IMR-90 (cell line): Measurements from ENCODE around the gene CDA. TPM values are rescaled to one million over a fixed set of nuclear protein-coding genes. Genes with fewer than 3 reads are reported as not detected.

Experiments used
- ATAC-seq: fragments of 200-7000 bp; cut with Tn5 transposase; 2 replicates; pipeline ENCODE4 v1.9.1; 2020; ENCODE audit warnings: low read depth, mild to moderate bottlenecking, moderate library complexity
- BruUV-seq: library from RNA; stranded (reverse); fragments of 400-500 nt; replicated peaks from 2 replicates; lab custom pipeline; 2021; lab: Mats Ljungman, UMichigan
- CTCF ChIA-PET: fragments of 300-600 bp; formaldehyde crosslinking; extraction: SDS; loops from one replicate; lab custom pipeline; 2021; ENCODE audit warnings: antibody characterized with exemption; lab: Yijun Ruan, JAX
- POLR2A ChIA-PET: fragments of 300-600 bp; sonication (Branson Sonifier 250); formaldehyde crosslinking; loops from one replicate; lab custom pipeline; 2022; ENCODE audit warnings: antibody characterized with exemption; ENCODE audit not compliant: unreplicated experiment; lab: Charles Lee
- DNase-seq: peaks from one replicate; pipeline ENCODE4 v3.0.0; 2013
- H2AFZ ChIP-seq: replicated peaks from 2 replicates; pipeline ENCODE3; 2013; ENCODE audit warnings: low read length, mild to moderate bottlenecking; ENCODE audit not compliant: poor library complexity
- H2AK5ac ChIP-seq: 2 replicates; pipeline ENCODE4 v1.6.1; 2013; ENCODE audit warnings: low read depth, low read length, inconsistent platforms
- H2AK9ac ChIP-seq: replicated peaks from 2 replicates; pipeline ENCODE3; 2013; ENCODE audit warnings: mild to moderate bottlenecking, low read depth, low read length, moderate library complexity; ENCODE audit not compliant: poor library complexity
- H2BK120ac ChIP-seq: 2 replicates; pipeline ENCODE4 v1.6.1; 2013; ENCODE audit warnings: low read depth, low read length, inconsistent platforms
- H2BK15ac ChIP-seq: 3 replicates; pipeline ENCODE4 v1.6.1; 2013; ENCODE audit warnings: low read depth, low read length, inconsistent platforms
- H2BK20ac ChIP-seq: 2 replicates; pipeline ENCODE4 v1.6.1; 2013; ENCODE audit warnings: low read depth, mild to moderate bottlenecking, inconsistent platforms, low read length, moderate library complexity
- H2BK5ac ChIP-seq: 2 replicates; pipeline ENCODE4 v1.6.1; 2013; ENCODE audit warnings: mild to moderate bottlenecking, low read depth, low read length, inconsistent platforms; ENCODE audit not compliant: poor library complexity, severe bottlenecking
- H3K14ac ChIP-seq: replicated peaks from 2 replicates; pipeline ENCODE4 v1.6.1; 2013; ENCODE audit warnings: low read depth, low read length, inconsistent platforms
- H3K18ac ChIP-seq: 2 replicates; pipeline ENCODE4 v1.6.1; 2013; ENCODE audit warnings: low read depth, low read length, control low read depth
- H3K23ac ChIP-seq: 2 replicates; pipeline ENCODE4 v1.6.1; 2013; ENCODE audit warnings: low read depth, low read length, inconsistent platforms
- H3K27ac ChIP-seq: 2 replicates; pipeline ENCODE4 v1.5.1; 2013; ENCODE audit warnings: mild to moderate bottlenecking, control low read depth, low read length; ENCODE audit not compliant: insufficient read depth
- H3K27me3 ChIP-seq: 2 replicates; pipeline ENCODE4 v1.6.1; 2013; ENCODE audit warnings: low read length; ENCODE audit not compliant: control insufficient read depth, insufficient read depth
- H3K36me3 ChIP-seq: 2 replicates; pipeline ENCODE4 v1.6.1; 2013; ENCODE audit warnings: low read length, mixed read lengths; ENCODE audit not compliant: control insufficient read depth, insufficient read depth
- H3K4ac ChIP-seq: 2 replicates; pipeline ENCODE4 v1.6.1; 2013; ENCODE audit warnings: low read depth, low read length, inconsistent platforms
- H3K4me1 ChIP-seq: 2 replicates; pipeline ENCODE4 v1.6.1; 2013; ENCODE audit warnings: low read length, mixed read lengths; ENCODE audit not compliant: control insufficient read depth, insufficient read depth
- H3K4me2 ChIP-seq: 2 replicates; pipeline ENCODE4 v1.6.1; 2013; ENCODE audit warnings: low read depth, mild to moderate bottlenecking, control low read depth, low read length, moderate library complexity
- H3K4me3 ChIP-seq: 2 replicates; pipeline ENCODE4 v1.5.1; 2013; ENCODE audit warnings: low read depth, mild to moderate bottlenecking, control low read depth, low read length, moderate library complexity; ENCODE audit not compliant: insufficient read depth
- H3K56ac ChIP-seq: 2 replicates; pipeline ENCODE4 v1.6.1; 2013; ENCODE audit warnings: low read length, inconsistent platforms; ENCODE audit not compliant: insufficient read depth; ENCODE audit errors: extremely low read depth
- H3K79me1 ChIP-seq, 2 experiments: 2 replicates each; pipeline ENCODE4 v1.6.1; 2013; ENCODE audit warnings: low read length in 2 of 2, inconsistent platforms in 1 of 2, low read depth in 1 of 2
- H3K9ac ChIP-seq: 2 replicates; pipeline ENCODE4 v1.6.1; 2013; ENCODE audit warnings: low read depth, low read length, control low read depth
- H3K9me1 ChIP-seq: 2 replicates; pipeline ENCODE4 v1.6.1; 2013; ENCODE audit warnings: low read length, inconsistent platforms; ENCODE audit not compliant: insufficient read depth
- H3K9me3 ChIP-seq: 2 replicates; pipeline ENCODE4 v1.6.1; 2013; ENCODE audit warnings: low read length; ENCODE audit not compliant: control insufficient read depth, insufficient read depth
- H4K20me1 ChIP-seq: 2 replicates; pipeline ENCODE4 v1.6.1; 2013; ENCODE audit warnings: low read length, inconsistent platforms; ENCODE audit not compliant: insufficient read depth
- H4K5ac ChIP-seq: 2 replicates; pipeline ENCODE4 v1.6.1; 2013; ENCODE audit warnings: mild to moderate bottlenecking, low read depth, low read length, control low read depth
- H4K8ac ChIP-seq, 2 experiments: 2 replicates each; pipeline ENCODE4 v1.6.1; 2013; ENCODE audit warnings: low read depth in 2 of 2, low read length in 2 of 2, control low read depth in 1 of 2, inconsistent platforms in 1 of 2
- H4K91ac ChIP-seq: 2 replicates; pipeline ENCODE4 v1.6.1; 2013; ENCODE audit warnings: low read depth, low read length, inconsistent platforms; ENCODE audit not compliant: insufficient read depth
- MAFK ChIP-seq: IDR thresholded peaks from 2 replicates; pipeline ENCODE4 v1.6.1; 2012; ENCODE audit warnings: low read depth, low read length, improper control_type of control experiment
- WGBS, 2 experiments: methylation state at CpG; one replicate each; pipeline versions ENCODE4 v1.1.5 to v1.1.7; 2013; ENCODE audit warnings: missing lambda C conversion rate in 2 of 2; ENCODE audit not compliant: insufficient read length in 1 of 2; ENCODE audit errors: extremely low coverage in 2 of 2; 5-methylcytosine and 5-hydroxymethylcytosine counted together
- dilution Hi-C: fragments of 300-500 bp; cut with HindIII; formaldehyde crosslinking; loops from one replicate; pipeline ENCODE4 v1.14.3; 2018; ENCODE audit warnings: low sequenced_read_pairs; ENCODE audit not compliant: unreplicated experiment
- in situ Hi-C: fragments of 300-500 bp; cut with MboI; formaldehyde crosslinking; loops from 3 replicates; pipeline ENCODE4 v1.14.3; 2019; ENCODE audit warnings: low sequenced_read_pairs, inconsistent platforms, mixed read lengths
- intact Hi-C: fragments of 100-400 bp; cut with micrococcal nuclease; formaldehyde crosslinking; loops from 2 replicates; pipeline ENCODE4 v1.10.0; 2022
- polyA plus RNA-seq, 3 experiments: library from polyadenylated mRNA; depleted of rRNA; stranded (reverse); fragments of >200 nt; gene quantifications; 2 replicates each; pipeline ENCODE4 v1.2.3, GENCODE V29; 2012; ENCODE audit warnings: low replicate concordance in 1 of 3
- total RNA-seq: library from RNA; depleted of rRNA; stranded (reverse); fragments of >200 nt; gene quantifications from 2 replicates; pipeline ENCODE4 v1.2.3, GENCODE V29; 2012

The CDA gene
- total and polyA plus RNA-seq, 2 of the 4 experiments (the other 2 are of a cell fraction): 0.90 to 9.4 TPM

DNA sequence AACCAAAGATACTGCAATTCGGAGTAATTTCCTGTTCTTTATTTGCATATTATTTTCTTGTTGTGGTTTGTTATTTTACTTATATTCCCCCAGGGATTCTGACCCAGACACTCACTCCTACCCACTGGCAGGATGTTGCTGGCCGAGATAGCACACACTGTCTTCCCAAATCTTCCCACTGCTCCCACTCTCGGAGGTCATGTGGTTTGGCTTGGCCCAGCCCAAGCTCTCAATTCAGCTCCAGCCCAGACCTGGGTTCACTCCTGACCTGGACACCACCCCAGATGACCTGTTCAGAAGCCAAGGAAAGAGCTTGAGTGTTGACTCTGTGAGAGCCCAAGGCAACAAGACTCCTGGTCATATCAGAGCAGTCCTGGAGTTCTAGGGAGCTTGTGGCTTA, 37.7 kb upstream of the CDA start:
- Histone ChIP-seq H2BK15ac (no peak overlapping the region), H4K8ac (no peak overlapping the region), H3K9me1 (no peaks in the 10 kb centered on the region), H3K23ac (no peak overlapping the region), H3K4me3 (no peak overlapping the region), H3K9ac (no peak overlapping the region), H2AK9ac (no peak overlapping the region), H3K36me3 (no peaks in the 10 kb centered on the region), H3K27me3 (peaks cover 77% of the 10 kb centered on the region), H3K56ac (no peak overlapping the region), H3K18ac (no peak overlapping the region), H3K4me1 (no peaks in the 10 kb centered on the region), H2BK5ac (no peak overlapping the region), H2BK120ac (no peak overlapping the region), H3K27ac (no peak overlapping the region), H3K4ac (no peak overlapping the region), H2AFZ (no peak overlapping the region), H4K20me1 (no peaks in the 10 kb centered on the region; the same call in 1 of the 2 replicates), H2BK20ac (no peak overlapping the region), H4K91ac (no peak overlapping the region), H4K5ac (no peak overlapping the region), H3K14ac (no peak overlapping the region), H3K79me1 (no peaks in the 10 kb centered on the region), H2AK5ac (no peak overlapping the region), H3K4me2 (no peak overlapping the region), H3K9me3 (no peaks in the 10 kb centered on the region)
- ATAC-seq (no peak), DNase-seq (no peak)
- no peak for TF ChIP-seq MAFK
- POLR2A ChIA-PET: interaction anchor here (0.6 kb wide), 1 partner anchor 1249 kb away, joined by 4 read pairs; no protein-coding TSS in a partner anchor
- BruUV-seq: no TSS peak
- intact Hi-C loops: no loop called here
- dilution Hi-C loops: no loop called here
- WGBS, 2 experiments: no CpG with 5 or more reads among the region's 3 CpGs
- in situ Hi-C loops: no loop called here
- CTCF ChIA-PET: no interaction called here
